HG03139 (cell line): ENCODE data around the gene PNPLA6.

ENCODE experiments used
- ATAC-seq: cut with Tn5 transposase; IDR thresholded peaks from one replicate; pipeline ENCODE4 v1.9.1; 2021; ENCODE audit not compliant: unreplicated experiment

The PNPLA6 gene

DNA sequence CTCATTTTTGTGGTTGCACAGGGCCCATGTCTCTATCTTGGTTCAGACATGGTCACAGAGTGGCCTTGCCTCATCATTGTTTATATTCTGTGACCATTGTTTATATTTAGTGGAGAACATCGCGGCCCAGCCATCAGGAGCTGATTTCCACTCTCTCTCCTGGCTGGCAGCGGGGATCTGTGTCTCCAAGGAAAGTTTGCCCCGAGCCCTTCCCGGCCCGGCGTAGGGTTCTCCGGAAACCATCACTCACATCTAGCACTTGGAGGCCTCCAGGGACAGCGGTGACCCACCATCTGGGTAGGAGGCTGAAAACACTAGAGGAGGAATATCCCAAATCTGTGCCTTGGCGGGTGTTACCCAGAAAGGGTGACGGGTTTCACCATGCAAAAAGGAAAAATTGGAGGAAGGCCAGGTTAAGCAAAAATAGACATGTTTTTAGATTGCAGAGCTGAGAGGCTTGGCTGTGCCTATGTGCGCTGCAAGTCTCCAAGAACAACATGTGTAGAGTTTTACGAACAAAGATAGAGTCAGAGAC, 20.3 kb upstream of the PNPLA6 start:
- no peak for ATAC-seq

GRCh38 chr19:7515645-7516151, 19.8 kb upstream of the PNPLA6 start, which contains the start of gene ZNF358:
TSS of gene ZNF358 (plus strand) at chr19:7516103. CDS start at chr19:7519243, 3,140 bp downstream.
- no peak for ATAC-seq

- ATAC-seq: no peak
Measured at GRCh38 chr19:7516333-7516732, 19.2 kb upstream of the PNPLA6 start.

GRCh38 chr19:7516878-7517277, 18.6 kb upstream of the PNPLA6 start:
- ATAC-seq: no peak

- ATAC-seq: no peak
Measured at GRCh38 chr19:7519361-7520130, 16.0 kb upstream of the PNPLA6 start.

DNA sequence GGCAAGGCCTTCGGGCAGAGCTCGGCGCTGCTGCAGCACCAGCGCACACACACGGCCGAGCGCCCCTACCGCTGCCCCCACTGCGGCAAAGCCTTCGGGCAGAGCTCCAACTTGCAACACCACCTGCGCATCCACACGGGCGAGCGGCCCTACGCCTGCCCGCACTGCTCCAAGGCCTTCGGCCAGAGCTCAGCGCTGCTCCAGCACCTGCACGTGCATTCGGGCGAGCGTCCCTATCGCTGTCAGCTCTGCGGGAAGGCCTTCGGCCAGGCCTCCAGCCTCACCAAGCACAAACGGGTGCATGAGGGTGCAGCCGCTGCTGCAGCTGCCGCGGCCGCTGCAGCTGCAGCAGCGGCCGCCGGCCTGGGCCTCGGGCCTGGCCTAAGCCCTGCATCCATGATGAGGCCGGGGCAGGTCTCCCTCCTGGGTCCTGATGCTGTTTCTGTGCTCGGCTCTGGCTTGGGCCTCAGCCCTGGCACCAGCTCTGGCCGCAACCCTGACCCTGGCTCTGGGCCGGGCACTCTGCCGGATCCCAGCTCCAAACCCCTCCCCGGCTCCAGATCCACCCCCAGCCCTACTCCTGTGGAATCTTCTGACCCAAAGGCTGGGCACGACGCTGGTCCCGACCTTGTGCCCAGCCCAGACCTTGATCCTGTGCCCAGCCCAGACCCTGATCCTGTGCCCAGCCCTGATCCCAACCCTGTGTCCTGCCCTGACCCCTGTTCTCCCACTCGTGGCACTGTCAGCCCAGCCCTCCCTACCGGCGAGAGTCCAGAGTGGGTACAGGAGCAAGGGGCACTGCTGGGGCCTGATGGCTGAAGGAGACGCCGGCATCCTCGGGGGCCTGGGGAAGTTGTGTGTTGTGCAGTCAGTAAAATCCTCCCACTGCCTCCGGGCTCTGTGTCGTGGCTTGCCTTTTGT, 15.1 kb upstream of the PNPLA6 start:
- ATAC-seq: no peak

DNA sequence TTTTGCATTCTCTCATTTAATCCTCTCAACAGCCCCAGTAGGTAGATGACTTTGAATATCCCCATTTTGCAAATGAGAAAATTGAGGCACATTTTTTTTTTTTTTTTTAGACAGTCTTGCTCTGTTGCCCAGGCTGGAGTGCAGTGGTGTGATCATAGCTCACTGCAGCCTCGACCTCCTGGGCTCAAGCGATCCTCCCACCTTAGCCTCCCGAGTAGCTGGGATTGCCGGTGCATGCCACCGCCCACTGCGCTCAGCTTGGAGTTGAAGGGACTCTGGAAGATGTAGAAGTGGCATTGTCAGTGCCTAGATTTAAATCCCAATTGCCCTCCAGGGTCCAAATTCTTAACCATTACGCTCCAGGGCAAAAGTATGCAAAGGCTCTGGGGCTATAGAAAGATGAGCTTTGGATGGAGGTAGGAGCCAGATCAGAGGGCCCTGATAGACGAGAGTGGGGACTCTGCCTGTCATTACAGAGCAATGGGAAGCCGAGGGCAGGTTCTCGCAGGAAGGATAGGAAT, 13.9 kb upstream of the PNPLA6 start:
- no peak for ATAC-seq

DNA sequence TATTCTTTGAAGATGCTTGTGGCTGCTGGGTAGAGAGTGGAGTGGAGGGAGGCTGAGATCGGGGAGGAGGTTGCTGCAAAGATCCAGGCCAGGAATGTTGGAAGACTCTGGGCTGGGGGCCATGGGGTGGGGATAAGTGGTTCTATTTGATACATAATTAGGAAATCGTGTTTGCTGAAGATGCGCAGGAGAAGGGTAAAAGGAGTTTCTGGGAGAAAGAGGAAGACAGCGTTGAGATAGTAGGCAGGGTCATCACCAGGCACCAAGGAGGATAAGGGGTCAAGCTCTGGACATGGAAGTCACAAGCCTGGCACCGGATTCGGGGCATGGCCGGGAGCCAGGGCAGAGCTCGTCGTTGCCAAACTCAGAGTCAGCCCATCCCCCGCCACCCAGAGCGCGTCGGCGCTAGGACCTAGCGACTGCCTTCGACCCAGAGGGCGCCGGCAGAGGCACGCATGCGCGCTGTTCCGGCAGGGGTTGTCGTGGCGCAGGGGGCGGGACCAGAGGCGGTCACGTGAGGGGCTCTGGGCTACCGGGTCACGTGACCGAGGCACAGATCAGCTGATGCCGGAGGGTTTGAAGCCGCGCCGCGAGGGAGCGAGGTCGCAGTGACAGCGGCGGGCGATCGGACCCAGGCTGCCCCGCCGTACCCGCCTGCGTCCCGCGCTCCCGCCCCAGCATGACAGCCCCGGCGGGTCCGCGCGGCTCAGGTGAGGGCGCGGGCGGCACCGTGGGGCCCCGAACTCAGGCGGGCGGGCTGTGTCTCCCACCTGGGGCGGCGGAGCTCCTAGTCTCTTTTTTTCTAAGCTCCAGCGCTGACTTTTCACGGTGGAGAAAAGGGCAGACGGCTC, 13.2 kb upstream of the PNPLA6 start, which contains the start of gene MCOLN1:
TSS of gene MCOLN1 (plus strand) at position 553 of the 851 bp plus-strand sequence. CDS start at position 680, 127 bp downstream.
- ATAC-seq: peak; percentile 83

- no peak for ATAC-seq
Measured at GRCh38 chr19:7522923-7523667, 12.4 kb upstream of the PNPLA6 start.

GRCh38 chr19:7524523-7524922, 11.0 kb upstream of the PNPLA6 start:
- ATAC-seq: no peak

- ATAC-seq: no peak
Measured at GRCh38 chr19:7524992-7525739, 10.4 kb upstream of the PNPLA6 start.

DNA sequence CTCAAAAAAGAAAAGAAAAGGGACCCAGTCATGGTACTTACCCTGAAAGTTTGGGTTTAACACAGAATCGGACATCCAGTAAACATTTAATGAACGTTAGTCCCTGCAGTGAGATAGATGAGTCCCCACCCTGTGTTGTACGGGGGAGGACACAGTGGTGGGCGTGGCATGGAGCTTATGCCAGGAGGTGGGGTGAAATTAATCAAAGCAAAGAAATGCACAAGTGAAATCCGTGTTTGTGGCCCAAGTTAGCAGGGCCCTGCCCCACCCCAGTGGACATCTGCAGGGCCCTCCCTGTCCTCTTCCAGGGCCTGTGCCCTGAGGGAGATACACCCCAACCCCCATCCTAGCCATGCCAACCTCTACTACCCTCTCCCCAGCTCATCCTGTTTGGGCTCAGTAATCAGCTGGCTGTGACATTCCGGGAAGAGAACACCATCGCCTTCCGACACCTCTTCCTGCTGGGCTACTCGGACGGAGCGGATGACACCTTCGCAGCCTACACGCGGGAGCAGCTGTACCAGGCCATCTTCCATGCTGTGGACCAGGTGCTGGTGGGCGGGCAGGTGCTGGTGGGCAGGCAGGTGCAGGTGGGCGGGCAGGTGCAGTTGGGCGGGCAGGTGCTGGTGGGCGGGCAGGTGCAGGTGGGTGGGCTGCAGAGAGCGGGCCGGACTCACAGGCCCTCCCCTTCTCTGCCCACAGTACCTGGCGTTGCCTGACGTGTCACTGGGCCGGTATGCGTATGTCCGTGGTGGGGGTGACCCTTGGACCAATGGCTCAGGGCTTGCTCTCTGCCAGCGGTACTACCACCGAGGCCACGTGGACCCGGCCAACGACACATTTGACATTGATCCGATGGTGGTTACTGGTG, 9.2 kb upstream of the PNPLA6 start:
- ATAC-seq: no peak

GRCh38 chr19:7527516-7528191, 7.9 kb upstream of the PNPLA6 start:
- ATAC-seq: no peak

GRCh38 chr19:7528192-7528519, 7.4 kb upstream of the PNPLA6 start:
- no peak for ATAC-seq

DNA sequence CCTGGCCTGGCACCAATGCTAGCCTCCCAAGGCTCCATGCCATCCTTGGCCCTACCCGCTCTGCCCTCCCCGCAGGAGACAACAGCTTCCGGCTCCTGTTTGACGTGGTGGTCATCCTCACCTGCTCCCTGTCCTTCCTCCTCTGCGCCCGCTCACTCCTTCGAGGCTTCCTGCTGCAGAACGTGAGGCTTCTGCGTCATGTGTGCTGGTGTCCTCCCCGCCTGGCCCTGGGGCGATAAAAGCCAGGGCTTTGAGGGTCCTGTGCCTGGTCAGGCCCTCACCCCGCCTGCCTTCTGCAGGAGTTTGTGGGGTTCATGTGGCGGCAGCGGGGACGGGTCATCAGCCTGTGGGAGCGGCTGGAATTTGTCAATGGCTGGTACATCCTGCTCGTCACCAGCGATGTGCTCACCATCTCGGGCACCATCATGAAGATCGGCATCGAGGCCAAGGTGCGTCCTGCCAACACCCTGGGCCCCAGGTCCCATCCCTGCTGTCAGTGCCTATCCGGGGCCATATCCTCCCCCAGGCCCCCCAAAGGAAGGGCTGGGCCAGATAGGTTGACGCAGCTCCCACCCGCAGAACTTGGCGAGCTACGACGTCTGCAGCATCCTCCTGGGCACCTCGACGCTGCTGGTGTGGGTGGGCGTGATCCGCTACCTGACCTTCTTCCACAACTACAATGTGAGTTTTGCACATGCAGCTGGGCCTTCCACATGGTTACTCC, 6.8 kb upstream of the PNPLA6 start:
- no peak for ATAC-seq

GRCh38 chr19:7529246-7529600, 6.3 kb upstream of the PNPLA6 start:
- ATAC-seq: no peak
